Epidermal melanocyte (primary cell): ENCODE results near the gene PLK3.
A peak's percentile ranks its signal among the peaks of the same experiment; 100 is the strongest.
"Not testable (repeated sequence)": the region's sequence is repeated elsewhere in the genome, so short reads cannot be mapped to it uniquely, and the experiment has no call there.

Source experiments
- DNase-seq: peaks from one replicate; pipeline ENCODE4 v3.0.0; 2011; ENCODE audit warnings: low spot score; ENCODE audit not compliant: insufficient read length

PLK3 gene

GRCh38 chr1:44799770-44800584 is at the start of gene PLK3:
Gene PLK3 (plus strand): TSS chr1:44800377. CDS start chr1:44800464, 87 bp downstream.
- peak; percentile 98 for DNase-seq

GRCh38 chr1:44757420-44757819 is 42.8 kb upstream of the PLK3 start:
- DNase-seq, result no peak

GRCh38 chr1:44759077-44759476 is 41.1 kb upstream of the PLK3 start:
- no peak for DNase-seq

GRCh38 chr1:44760876-44761275 is 39.3 kb upstream of the PLK3 start:
- DNase-seq, result no peak

- not testable (repeated sequence) for DNase-seq
Measured at GRCh38 chr1:44766421-44766820, 33.8 kb upstream of the PLK3 start.

- peak; percentile 74 for DNase-seq
Measured at GRCh38 chr1:44775078-44775929, 24.9 kb upstream of the PLK3 start, which contains the start of gene RPS8. Gene RPS8 (plus strand): TSS chr1:44775540. CDS start chr1:44775597, 57 bp downstream.

- no peak for DNase-seq
Measured at GRCh38 chr1:44775930-44776729, 24.0 kb upstream of the PLK3 start.

GRCh38 chr1:44776730-44777068 is 23.5 kb upstream of the PLK3 start:
- no peak for DNase-seq

- no peak for DNase-seq
Measured at GRCh38 chr1:44777547-44777946, 22.6 kb upstream of the PLK3 start.

GRCh38 chr1:44777969-44778635 is 22.1 kb upstream of the PLK3 start:
- DNase-seq, result no peak

- DNase-seq, result no peak
Measured at GRCh38 chr1:44778705-44779576, 21.2 kb upstream of the PLK3 start.

- DNase-seq, result no peak
Measured at GRCh38 chr1:44780583-44781121, 19.5 kb upstream of the PLK3 start.

GRCh38 chr1:44783697-44784093 is 16.5 kb upstream of the PLK3 start:
- DNase-seq, result no peak

GRCh38 chr1:44784094-44785028 is 15.8 kb upstream of the PLK3 start:
- DNase-seq, result no peak

GRCh38 chr1:44785029-44785380 is 15.2 kb upstream of the PLK3 start:
- no peak for DNase-seq

- DNase-seq, result no peak
Measured at GRCh38 chr1:44785501-44786137, 14.6 kb upstream of the PLK3 start.

GRCh38 chr1:44786138-44786840 is 13.9 kb upstream of the PLK3 start:
- peak; percentile 45 for DNase-seq
